Testis (tissue), 3 donors: ENCODE measurements around the gene SHB. TPM values are rescaled to one million over a fixed set of nuclear protein-coding genes. Genes with fewer than 3 reads are reported as not detected.
A peak's percentile ranks its signal among the peaks of the same experiment; 100 is the strongest.
"Not testable (repeated sequence)": the region's sequence is repeated elsewhere in the genome, so short reads cannot be mapped to it uniquely, and the experiment has no call there.

Source experiments
- DNase-seq: peaks from one replicate; pipeline ENCODE4 v3.0.0-alpha.2; 2019
- H3K27ac ChIP-seq, 2 donors: fragments of 200-600 bp; sonication (generic); one replicate each; pipeline ENCODE4 v1.5.1; 2019
- H3K27me3 ChIP-seq: fragments of 200-600 bp; sonication (generic); one replicate; pipeline ENCODE4 v1.5.1; 2019
- H3K36me3 ChIP-seq: fragments of 200-600 bp; sonication (generic); one replicate; pipeline ENCODE4 v1.5.1; 2017; ENCODE audit warnings: low read depth; ENCODE audit errors: missing control alignments
- H3K4me1 ChIP-seq: fragments of 200-600 bp; sonication (generic); one replicate; pipeline ENCODE4 v1.5.1; 2019
- H3K4me3 ChIP-seq, 2 donors: fragments of 200-600 bp; sonication (generic); one replicate each; pipeline ENCODE4 v1.5.1; 2017 to 2019
- H3K9me3 ChIP-seq: fragments of 200-600 bp; sonication (generic); one replicate; pipeline ENCODE4 v1.5.1; 2017
- CTCF ChIP-seq, 3 experiments: fragments of 450-650 bp in 2 of 3; fragments of 200-600 bp in 1 of 3; sonication (generic) in 1 of 3; IDR thresholded peaks; one replicate each; pipeline ENCODE4 v1.5.1; 2016 to 2019; ENCODE audit warnings: antibody characterized with exemption in 3 of 3, mild to moderate bottlenecking in 2 of 3, moderate library complexity in 1 of 3
- POLR2A ChIP-seq: fragments of 450-650 bp; IDR thresholded peaks from one replicate; pipeline ENCODE4 v1.6.1; 2017; ENCODE audit warnings: antibody characterized with exemption, mild to moderate bottlenecking, moderate library complexity
- WGBS, 2 donors: methylation state at CpG; one replicate each; pipeline ENCODE4 v1.1.5; 2018; 5-methylcytosine and 5-hydroxymethylcytosine counted together
- intact Hi-C: fragments of 100-400 bp; cut with DNase I; formaldehyde crosslinking; loops from one replicate; pipeline ENCODE4 v1.15.1; 2023; ENCODE audit warnings: low total_unique reads
- polyA plus RNA-seq: library from polyadenylated mRNA; stranded (reverse); fragments of 350-450 nt; fragmentation: Illumina TruSeq; extraction: RNeasy Lipid Tissue Mini Kit (QIAGEN cat#74804); gene quantifications from one replicate; pipeline ENCODE4 v1.2.3, GENCODE V29; 2014; ENCODE audit warnings: low read depth, low replicate concordance; ENCODE audit not compliant: insufficient read depth
- total RNA-seq, 2 donors: library from RNA; depleted of rRNA; stranded (reverse); fragments of >200 nt; gene quantifications; one replicate each; pipeline ENCODE4 v1.2.3, GENCODE V29; 2016

SHB gene
- total and polyA plus RNA-seq, 3 donors from 2014 or later, result 8.6 to 22.3 (median 21.2) TPM

- H3K4me1 ChIP-seq, result no peaks in the 10 kb centered on the region
- WGBS, 2 donors, result 55 to 56% methylated on average over 5 to 6 of the region's 6 CpGs
- no peak for TF ChIP-seq POLR2A
- no peak for TF ChIP-seq CTCF (IDR thresholded peaks at IDR 0.05)
- no peaks in the 10 kb centered on the region for H3K9me3 ChIP-seq
- intact Hi-C loops, result loop anchor here (10.0 kb wide), 1 partner anchor 154 kb away; the partner anchor contains the start of gene SHB
- no peaks in the 10 kb centered on the region for H3K27me3 ChIP-seq
- no peak overlapping the region for H3K4me3 ChIP-seq
- H3K27ac ChIP-seq, result no peak overlapping the region
- H3K36me3 ChIP-seq, result no peaks in the 10 kb centered on the region
- DNase-seq, result no peak
Measured at GRCh38 chr9:37911271-37911681, 157.8 kb downstream of the SHB start.

- WGBS, 2 donors, result 96 to 98% methylated on average over 4 of the region's 4 CpGs
- no peak overlapping the region for H3K27ac ChIP-seq
- no peaks in the 10 kb centered on the region for H3K36me3 ChIP-seq
- H3K27me3 ChIP-seq, result no peaks in the 10 kb centered on the region
- H3K9me3 ChIP-seq, result no peaks in the 10 kb centered on the region
- DNase-seq, result no peak
- TF ChIP-seq POLR2A, result no peak
- TF ChIP-seq CTCF (IDR thresholded peaks at IDR 0.05), result no peak
- no peak overlapping the region for H3K4me3 ChIP-seq
- intact Hi-C loops, result loop anchor here (10.0 kb wide), 1 partner anchor 155 kb away; the partner anchor contains the start of gene SHB
- H3K4me1 ChIP-seq, result no peaks in the 10 kb centered on the region
Measured at GRCh38 chr9:37910271-37910670, 158.8 kb downstream of the SHB start.

GRCh38 chr9:37909836-37910235 lies 159.2 kb downstream of the SHB start:
- not testable (repeated sequence) for H3K4me3 ChIP-seq, H3K9me3 ChIP-seq, H3K27me3 ChIP-seq, DNase-seq, H3K4me1 ChIP-seq, H3K27ac ChIP-seq, H3K36me3 ChIP-seq
- intact Hi-C loops, result loop anchor here (10.0 kb wide), 2 partner anchors 155 to 485 kb away; partner anchors contain the start of genes ALDH1B1 and SHB
- WGBS, 2 donors, result 87 to 93% methylated on average over 5 of the region's 5 CpGs

GRCh38 chr9:37909326-37909725 lies 159.7 kb downstream of the SHB start:
- no peak overlapping the region for H3K27ac ChIP-seq
- H3K36me3 ChIP-seq, result no peaks in the 10 kb centered on the region
- H3K27me3 ChIP-seq, result no peaks in the 10 kb centered on the region
- no peak for TF ChIP-seq CTCF (IDR thresholded peaks at IDR 0.05)
- TF ChIP-seq POLR2A, result no peak
- no peak for DNase-seq
- H3K4me1 ChIP-seq, result peaks cover 5% of the 10 kb centered on the region
- no peak overlapping the region for H3K4me3 ChIP-seq
- H3K9me3 ChIP-seq, result no peaks in the 10 kb centered on the region
- intact Hi-C loops, result loop anchor here (10.0 kb wide), 1 partner anchor 485 kb away; the partner anchor contains the start of gene ALDH1B1
- WGBS, 2 donors, result 94 to 97% methylated on average over 3 of the region's 3 CpGs

- WGBS, 2 donors, result 56 to 66% methylated on average over 4 of the region's 4 CpGs
- TF ChIP-seq POLR2A (no peak), CTCF (IDR thresholded peaks at IDR 0.05) (no peak)
Measured at GRCh38 chr9:37908698-37909186, 160.3 kb downstream of the SHB start.

More at GRCh38 chr9:37908698-37909186, 160.3 kb downstream of the SHB start:
- no peaks in the 10 kb centered on the region for H3K9me3 ChIP-seq
- DNase-seq, result peak; percentile 11
- no peak overlapping the region for H3K4me3 ChIP-seq
- H3K27ac ChIP-seq, result no peak overlapping the region
- H3K4me1 ChIP-seq, result peaks cover 5% of the 10 kb centered on the region
- intact Hi-C loops, result loop anchor here (10.0 kb wide), 1 partner anchor 486 kb away; the partner anchor contains the start of gene ALDH1B1
- no peaks in the 10 kb centered on the region for H3K36me3 ChIP-seq
- H3K27me3 ChIP-seq, result no peaks in the 10 kb centered on the region
